Measurements from ENCODE around the gene EYS.

Gene EYS

GRCh38 chr6:64589961-64590360 is 1117.1 kb downstream of the EYS start:
- no peak overlapping the region for H3K4me3 ChIP-seq (ENCODE audit: low read length, poor library complexity, severe bottlenecking)
- TF ChIP-seq EZH2phosphoT487 (IDR thresholded peaks at IDR 0.05; ENCODE audit: borderline replicate concordance) (no peak), CTCF (conservative IDR thresholded peaks at IDR 0.05; ENCODE audit: low read length) (no peak)
- no peaks in the 10 kb centered on the region for H3K79me2 ChIP-seq (ENCODE audit: insufficient read depth, low read length)
- H4K20me1 ChIP-seq (ENCODE audit: insufficient read depth, low read length, poor library complexity, severe bottlenecking), result no peaks in the 10 kb centered on the region
- H3K27me3 ChIP-seq (ENCODE audit: insufficient read depth, low read length, poor library complexity, severe bottlenecking), result no peaks in the 10 kb centered on the region
- H3K9ac ChIP-seq (ENCODE audit: low read depth, low read length, poor library complexity, severe bottlenecking), result no peak overlapping the region
- no peak overlapping the region for H3K4me2 ChIP-seq (ENCODE audit: low read depth, low read length, poor library complexity, severe bottlenecking)
- no peak overlapping the region for H2AFZ ChIP-seq (ENCODE audit: low read length)
- no peaks in the 10 kb centered on the region for H3F3A ChIP-seq (ENCODE audit: low read depth)
- H3K9me3 ChIP-seq (ENCODE audit: insufficient read depth, low read depth, low read length), result no peaks in the 10 kb centered on the region
- H3K36me3 ChIP-seq (ENCODE audit: insufficient read depth, low read length), result no peaks in the 10 kb centered on the region
- H3K9me2 ChIP-seq (replicated peaks; ENCODE audit: low read depth, low read length), result no peaks in the 10 kb centered on the region
- H3K4me1 ChIP-seq (ENCODE audit: insufficient read depth, low read length, poor library complexity, severe bottlenecking), result no peaks in the 10 kb centered on the region

DNA sequence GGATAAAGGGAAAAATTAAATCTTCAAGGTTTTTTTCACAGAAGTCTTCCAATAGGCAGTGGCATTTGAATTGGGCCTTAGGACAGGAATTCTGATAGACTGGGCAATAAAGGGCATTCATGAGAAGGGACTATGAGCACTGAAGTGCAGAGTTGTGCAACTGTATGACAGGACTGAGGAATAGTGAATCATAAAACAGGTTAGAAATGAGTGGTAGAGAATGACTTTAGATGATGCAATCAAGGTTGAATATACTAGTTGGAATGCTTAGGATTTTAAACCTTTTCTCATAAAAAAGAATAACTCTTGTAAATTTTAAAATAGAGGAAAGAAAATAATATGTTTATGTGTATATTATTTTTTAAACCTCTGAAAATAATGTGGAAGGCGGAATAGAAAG is 1126.7 kb downstream of the EYS start:
- Histone ChIP-seq H2AFZ (ENCODE audit: low read length) (no peak overlapping the region), H3K36me3 (ENCODE audit: insufficient read depth, low read length) (no peaks in the 10 kb centered on the region), H3F3A (ENCODE audit: low read depth) (no peaks in the 10 kb centered on the region), H3K4me1 (ENCODE audit: insufficient read depth, low read length, poor library complexity, severe bottlenecking) (no peaks in the 10 kb centered on the region), H3K4me2 (ENCODE audit: low read depth, low read length, poor library complexity, severe bottlenecking) (no peak overlapping the region), H3K9ac (ENCODE audit: low read depth, low read length, poor library complexity, severe bottlenecking) (no peak overlapping the region), H3K9me2 (replicated peaks; ENCODE audit: low read depth, low read length) (no peaks in the 10 kb centered on the region), H3K9me3 (ENCODE audit: insufficient read depth, low read depth, low read length) (no peaks in the 10 kb centered on the region), H3K4me3 (ENCODE audit: low read length, poor library complexity, severe bottlenecking) (no peak overlapping the region), H3K27me3 (ENCODE audit: insufficient read depth, low read length, poor library complexity, severe bottlenecking) (no peaks in the 10 kb centered on the region), H4K20me1 (ENCODE audit: insufficient read depth, low read length, poor library complexity, severe bottlenecking) (no peaks in the 10 kb centered on the region), H3K79me2 (ENCODE audit: insufficient read depth, low read length) (no peaks in the 10 kb centered on the region)
- no peak for TF ChIP-seq EZH2phosphoT487 (IDR thresholded peaks at IDR 0.05; ENCODE audit: borderline replicate concordance)
- no peak for TF ChIP-seq CTCF (conservative IDR thresholded peaks at IDR 0.05; ENCODE audit: low read length)

DNA sequence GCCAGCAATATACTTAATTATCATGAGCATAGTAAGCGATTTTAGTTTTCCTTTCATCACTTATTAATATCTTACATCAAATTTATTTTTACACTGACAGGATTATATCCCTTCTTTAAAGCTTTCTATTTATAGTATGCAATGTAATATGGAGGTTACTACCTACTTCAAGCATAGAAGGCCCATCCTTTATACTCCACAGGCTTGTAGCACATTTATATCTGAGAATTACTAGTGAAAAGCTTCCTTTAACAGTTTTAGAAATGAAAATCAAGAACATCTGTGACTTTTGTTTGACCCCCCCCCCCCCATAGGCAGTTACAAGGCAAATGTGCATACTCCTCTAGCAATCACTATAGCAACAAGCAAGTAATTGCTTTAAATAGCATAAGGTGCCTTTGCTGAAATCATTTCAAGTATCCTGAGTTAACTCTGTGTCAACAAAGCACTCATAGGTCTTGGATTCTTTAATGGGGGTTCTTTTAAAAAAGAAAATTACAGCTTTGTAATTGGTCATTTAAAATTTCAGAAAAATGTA is 1153.7 kb downstream of the EYS start:
- H3K79me2 ChIP-seq (ENCODE audit: insufficient read depth, low read length), result no peaks in the 10 kb centered on the region
- TF ChIP-seq CTCF (conservative IDR thresholded peaks at IDR 0.05; ENCODE audit: low read length), result no peak
- no peak for TF ChIP-seq EZH2phosphoT487 (IDR thresholded peaks at IDR 0.05; ENCODE audit: borderline replicate concordance)
- H3K4me1 ChIP-seq (ENCODE audit: insufficient read depth, low read length, poor library complexity, severe bottlenecking), result no peaks in the 10 kb centered on the region

More for the DNA sequence above, 1153.7 kb downstream of the EYS start:
- no peaks in the 10 kb centered on the region for H3K9me3 ChIP-seq (ENCODE audit: insufficient read depth, low read depth, low read length)
- H3K36me3 ChIP-seq (ENCODE audit: insufficient read depth, low read length), result no peaks in the 10 kb centered on the region
- no peak overlapping the region for H3K9ac ChIP-seq (ENCODE audit: low read depth, low read length, poor library complexity, severe bottlenecking)
- no peak overlapping the region for H3K4me3 ChIP-seq (ENCODE audit: low read length, poor library complexity, severe bottlenecking)
- H3K4me2 ChIP-seq (ENCODE audit: low read depth, low read length, poor library complexity, severe bottlenecking), result no peak overlapping the region
- no peaks in the 10 kb centered on the region for H3K9me2 ChIP-seq (replicated peaks; ENCODE audit: low read depth, low read length)
- no peaks in the 10 kb centered on the region for H4K20me1 ChIP-seq (ENCODE audit: insufficient read depth, low read length, poor library complexity, severe bottlenecking)
- no peak overlapping the region for H2AFZ ChIP-seq (ENCODE audit: low read length)
- H3K27me3 ChIP-seq (ENCODE audit: insufficient read depth, low read length, poor library complexity, severe bottlenecking), result no peaks in the 10 kb centered on the region
- no peaks in the 10 kb centered on the region for H3F3A ChIP-seq (ENCODE audit: low read depth)

All from Loucy (cell line).